T-helper 1 cell (primary cell): ENCODE data around the gene SH2D4B.
A peak's percentile ranks its signal among the peaks of the same experiment; 100 is the strongest.

ENCODE experiments used
- DNase-seq, 5 donors: peaks; one replicate each; pipeline ENCODE4 v3.0.0-alpha.2; 2012 to 2020

SH2D4B gene

GRCh38 chr10:80647173-80647833, 109.6 kb downstream of the SH2D4B start:
- no peak for DNase-seq

GRCh38 chr10:80648106-80648505, 110.4 kb downstream of the SH2D4B start:
- no peak for DNase-seq

- DNase-seq: no peak
These were observed 111.5 kb downstream of the SH2D4B start for GRCh38 chr10:80649183-80649582.

- DNase-seq: no peak
These were observed 118.2 kb downstream of the SH2D4B start for GRCh38 chr10:80655898-80656297.

GRCh38 chr10:80658068-80658467, 120.4 kb downstream of the SH2D4B start:
- no peak for DNase-seq

- DNase-seq: no peak
These were observed 121.6 kb downstream of the SH2D4B start for GRCh38 chr10:80659289-80659688.

GRCh38 chr10:80660266-80660665, 122.6 kb downstream of the SH2D4B start:
- DNase-seq: no peak

GRCh38 chr10:80660736-80661135, 123.0 kb downstream of the SH2D4B start:
- DNase-seq: no peak

- no peak for DNase-seq
These were observed 123.8 kb downstream of the SH2D4B start for GRCh38 chr10:80661526-80661925.

GRCh38 chr10:80662429-80663261, 124.9 kb downstream of the SH2D4B start:
- peak; percentile 20 to 62 (median 30) for DNase-seq

GRCh38 chr10:80664071-80664680, 126.5 kb downstream of the SH2D4B start:
- DNase-seq: peak in 3 of 5 donors; percentile 6 to 25 (median 20)

GRCh38 chr10:80669485-80669884, 131.8 kb downstream of the SH2D4B start:
- DNase-seq: no peak

- no peak for DNase-seq
These were observed 133.1 kb downstream of the SH2D4B start for GRCh38 chr10:80670774-80671173.

GRCh38 chr10:80671847-80672246, 134.1 kb downstream of the SH2D4B start:
- no peak for DNase-seq

- no peak for DNase-seq
These were observed 134.9 kb downstream of the SH2D4B start for GRCh38 chr10:80672613-80673012.

- DNase-seq: no peak
These were observed 137.1 kb downstream of the SH2D4B start for GRCh38 chr10:80674809-80675208.

GRCh38 chr10:80681142-80681541, 143.4 kb downstream of the SH2D4B start:
- DNase-seq: no peak

- DNase-seq: peak in 1 of 5 donors; percentile 9
These were observed 146.6 kb downstream of the SH2D4B start for GRCh38 chr10:80684259-80684658.

GRCh38 chr10:80685355-80685754, 147.7 kb downstream of the SH2D4B start:
- no peak for DNase-seq

- no peak for DNase-seq
These were observed 149.2 kb downstream of the SH2D4B start for GRCh38 chr10:80686734-80687475.

GRCh38 chr10:80687476-80687789, 149.7 kb downstream of the SH2D4B start:
- no peak for DNase-seq

GRCh38 chr10:80690434-80690833, 152.7 kb downstream of the SH2D4B start:
- DNase-seq: no peak

- no peak for DNase-seq
These were observed 153.7 kb downstream of the SH2D4B start for GRCh38 chr10:80691441-80691840.
